ENCODE data around the gene CNGB1.

GRCh38 chr16:57956270-57956808 is 14.6 kb downstream of the CNGB1 start:
- TF ChIP-seq CTCF (IDR thresholded peaks at IDR 0.05) (no peak), IRF2 (CRISPR knock-in tag; IDR thresholded peaks at IDR 0.05; ENCODE audit: borderline replicate concordance, low read depth) (no peak), ESRRA (CRISPR knock-in tag; IDR thresholded peaks at IDR 0.05; ENCODE audit: borderline replicate concordance) (no peak), GTF2I (CRISPR knock-in tag; conservative IDR thresholded peaks at IDR 0.05) (no peak), MLX (CRISPR knock-in tag; IDR thresholded peaks at IDR 0.05) (no peak), ZNF232 (CRISPR knock-in tag; IDR thresholded peaks at IDR 0.05) (no peak), ATF6 (CRISPR knock-in tag; IDR thresholded peaks at IDR 0.05) (no peak)

Data from WTC11 (cell line).